HFF-Myc (cell line): Measurements from ENCODE around the gene MAPKBP1.
A peak's percentile ranks its signal among the peaks of the same experiment; 100 is the strongest.

Source experiments
- DNase-seq: peaks from one replicate; pipeline ENCODE4 v3.0.0-alpha.2; 2011; ENCODE audit warnings: low read depth; ENCODE audit errors: extremely low read depth
- H3K4me3 ChIP-seq: replicated peaks from 2 replicates; pipeline ENCODE4 v1.5.1; 2011; ENCODE audit warnings: low read depth, mild to moderate bottlenecking, control low read depth, low read length
- CTCF ChIP-seq: IDR thresholded peaks from 2 replicates; pipeline ENCODE4 v1.5.1; 2012; ENCODE audit warnings: mild to moderate bottlenecking, low read depth, low read length, control low read depth; ENCODE audit errors: missing control alignments

The MAPKBP1 gene

DNA sequence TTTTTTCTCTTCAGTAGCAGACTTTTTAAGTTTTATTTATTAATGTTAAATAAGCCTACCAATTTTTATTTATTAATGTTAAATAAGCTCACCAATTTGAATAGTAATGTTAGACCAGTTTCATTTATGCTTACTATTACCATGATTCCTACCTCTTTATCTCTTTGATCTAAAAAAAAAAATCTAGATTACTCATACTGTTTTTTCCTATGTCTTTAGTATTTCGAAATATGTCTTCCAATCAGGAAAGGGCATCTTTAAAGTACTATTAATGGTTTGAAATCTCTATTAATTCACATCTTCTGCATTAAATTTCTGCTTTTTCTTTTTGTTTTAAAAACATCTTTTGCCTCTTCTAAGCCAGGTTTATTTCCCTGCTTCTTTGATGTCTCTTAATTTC, 27.5 kb upstream of the MAPKBP1 start:
- no peak for TF ChIP-seq CTCF
- DNase-seq = no peak
- H3K4me3 ChIP-seq = no peak overlapping the region

DNA sequence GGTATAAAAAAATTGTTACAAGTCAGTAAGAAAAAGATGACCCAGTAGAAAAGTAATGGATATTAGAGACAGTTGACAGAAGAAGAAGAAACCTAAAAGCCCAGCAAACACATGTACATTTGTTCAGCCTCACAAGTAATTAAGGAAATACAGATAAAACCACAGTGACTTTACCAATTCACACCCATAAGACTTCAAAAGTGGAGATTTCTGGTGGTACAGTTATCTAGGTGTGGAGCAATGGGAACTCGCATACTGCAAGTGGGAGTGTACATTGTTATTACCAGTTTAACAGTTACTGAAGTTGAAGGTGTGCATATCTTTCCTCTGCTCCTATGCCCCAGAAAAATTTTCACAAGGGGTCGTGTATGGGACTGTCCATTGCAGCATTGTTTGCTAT, 18.1 kb upstream of the MAPKBP1 start:
- TF ChIP-seq CTCF = no peak
- no peak for DNase-seq

GRCh38 chr15:41772720-41773331, 1.5 kb upstream of the MAPKBP1 start:
- peak; percentile 59 for DNase-seq
- H3K4me3 ChIP-seq = peak overlapping the region; percentile 56; the same call in 1 of the 2 replicates
- peak; percentile 75 for TF ChIP-seq CTCF

More for the DNA sequence above, 18.1 kb upstream of the MAPKBP1 start:
- no peak overlapping the region for H3K4me3 ChIP-seq

- no peak for TF ChIP-seq CTCF
- peak overlapping the region; percentile 56 for H3K4me3 ChIP-seq
- no peak for DNase-seq
These were observed 954 bp upstream of the MAPKBP1 start for GRCh38 chr15:41773332-41773728.

DNA sequence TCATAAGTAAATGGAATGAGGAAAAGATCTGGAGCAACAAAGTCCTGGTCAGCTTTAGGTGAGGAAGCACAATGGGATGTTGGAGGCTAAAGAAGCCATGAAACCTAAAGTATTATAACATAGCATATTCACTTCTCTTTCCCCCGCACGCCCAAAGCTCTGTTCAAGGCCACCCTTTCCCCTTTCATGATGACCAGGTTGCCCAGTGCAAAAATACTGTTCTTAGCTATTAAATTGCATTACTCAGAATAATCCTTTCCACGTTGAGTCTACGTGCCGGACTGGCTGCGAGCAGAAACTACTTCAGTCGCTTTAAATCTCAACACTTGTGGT, 589 bp upstream of the MAPKBP1 start:
- TF ChIP-seq CTCF = no peak
- H3K4me3 ChIP-seq = peak overlapping the region; percentile 56
- DNase-seq = no peak

DNA sequence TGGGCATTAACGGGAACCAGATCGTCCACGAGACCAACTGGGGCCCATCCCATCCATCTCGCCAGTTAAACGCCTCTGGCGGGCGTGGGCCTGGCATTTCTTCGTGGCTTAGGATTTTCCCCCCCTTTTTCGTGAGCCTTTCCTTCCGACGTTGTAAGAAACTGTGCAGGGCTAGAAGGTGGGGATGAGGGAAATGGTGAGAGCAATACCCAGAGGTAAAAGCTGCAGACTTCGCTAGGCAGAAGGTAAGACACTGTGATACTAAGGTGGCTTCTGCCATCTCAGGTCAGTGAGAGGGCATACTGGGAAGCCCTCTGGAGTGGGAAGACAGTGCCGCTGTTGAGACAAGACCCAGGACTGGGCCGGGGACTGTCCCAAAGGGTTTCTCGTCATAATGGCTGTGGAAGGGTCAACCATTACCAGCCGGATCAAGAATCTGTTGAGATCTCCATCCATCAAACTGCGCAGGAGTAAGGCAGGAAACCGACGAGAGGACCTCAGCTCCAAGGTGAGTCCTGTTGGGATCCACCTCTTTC, 666 bp downstream of the MAPKBP1 start:
- no peak for TF ChIP-seq CTCF
- DNase-seq = no peak
- H3K4me3 ChIP-seq = peak overlapping the region; percentile 56

- peak overlapping the region; percentile 56 for H3K4me3 ChIP-seq
- DNase-seq = no peak
- no peak for TF ChIP-seq CTCF
These were observed 1.4 kb downstream of the MAPKBP1 start for GRCh38 chr15:41775651-41776050.
